Endothelial cell of umbilical vein (primary cell): ENCODE measurements around the gene DACT1. TPM values are rescaled to one million over a fixed set of nuclear protein-coding genes. Genes with fewer than 3 reads are reported as not detected.

ENCODE experiments used
- BruUV-seq: library from RNA; stranded (reverse); fragments of 400-500 nt; replicated peaks from 2 replicates; lab custom pipeline; 2021; lab: Mats Ljungman, UMichigan
- CTCF ChIA-PET: fragments of 300-600, 350-600 bp; sonication (Branson Sonifier 250); formaldehyde crosslinking; loops from one replicate; lab custom pipeline; 2021; ENCODE audit warnings: antibody characterized with exemption, inconsistent platforms; lab: Charles Lee
- POLR2A ChIA-PET: fragments of 300-600, 350-600 bp; sonication (Branson Sonifier 250); formaldehyde crosslinking; loops from one replicate; lab custom pipeline; 2021; ENCODE audit warnings: antibody characterized with exemption, inconsistent platforms; lab: Charles Lee
- DNase-seq: peaks from one replicate; pipeline ENCODE4 v3.0.0-alpha.2; 2011; ENCODE audit warnings: low read depth, low spot score
- FAIRE-seq: peaks from 2 replicates; lab custom pipeline; 2011; peaks lifted over from hg19 to GRCh38; lab: Jason Lieb, UNC
- H2AFZ ChIP-seq: 2 replicates; pipeline ENCODE4 v1.6.0; 2012; ENCODE audit warnings: low read depth, low read length, control low read depth, inconsistent platforms
- H3K27ac ChIP-seq: 2 replicates; pipeline ENCODE4 v1.5.1; 2011; ENCODE audit warnings: low read depth, mild to moderate bottlenecking, control low read depth, low read length, moderate library complexity; ENCODE audit not compliant: insufficient read depth
- H3K27me3 ChIP-seq, 2 experiments: 2 replicates each; pipeline versions ENCODE4 v1.6.0 to v1.6.1; 2011; ENCODE audit warnings: low read length in 2 of 2, mixed read lengths in 1 of 2; ENCODE audit not compliant: control insufficient read depth in 2 of 2, insufficient read depth in 2 of 2
- H3K36me3 ChIP-seq, 2 experiments: 2 replicates in 1 of 2; 3 replicates in 1 of 2; pipeline ENCODE4 v1.5.1; 2011; ENCODE audit warnings: low read length in 2 of 2, mild to moderate bottlenecking in 1 of 2, moderate library complexity in 1 of 2; ENCODE audit not compliant: control insufficient read depth in 2 of 2, insufficient read depth in 2 of 2; ENCODE audit errors: extremely low read depth in 1 of 2
- H3K4me1 ChIP-seq: 3 replicates; pipeline ENCODE4 v1.5.1; 2011; ENCODE audit warnings: mild to moderate bottlenecking, low read length; ENCODE audit not compliant: control insufficient read depth, insufficient read depth; ENCODE audit errors: extremely low read depth
- H3K4me2 ChIP-seq: 2 replicates; pipeline ENCODE4 v1.6.1; 2011; ENCODE audit warnings: low read length, control low read depth, mixed read lengths; ENCODE audit not compliant: insufficient read depth
- H3K4me3 ChIP-seq, 3 experiments: fragments of 200-600 bp in 1 of 3; sonication (generic), shearing (Covaris generic) in 1 of 3; replicated peaks in 1 of 3; 2 replicates each; pipeline ENCODE4 v1.5.1; 2011 to 2016; ENCODE audit warnings: control low read depth in 3 of 3, low read length in 3 of 3, mild to moderate bottlenecking in 2 of 3, inconsistent platforms in 1 of 3, low read depth in 1 of 3, moderate library complexity in 1 of 3; ENCODE audit not compliant: insufficient read depth in 1 of 3
- H3K79me2 ChIP-seq: 2 replicates; pipeline ENCODE4 v1.6.0; 2012; ENCODE audit warnings: low read length, inconsistent platforms; ENCODE audit not compliant: control insufficient read depth, insufficient read depth
- H3K9ac ChIP-seq: replicated peaks from 2 replicates; pipeline ENCODE3; 2011; ENCODE audit warnings: low read length, control low read depth; ENCODE audit not compliant: insufficient read depth; ENCODE audit errors: extremely low read depth
- H3K9me1 ChIP-seq: replicated peaks from 3 replicates; pipeline ENCODE4 v1.6.0; 2011; ENCODE audit warnings: mild to moderate bottlenecking, low read length; ENCODE audit not compliant: control insufficient read depth, insufficient read depth; ENCODE audit errors: extremely low read depth
- H3K9me3 ChIP-seq: replicated peaks from 2 replicates; pipeline ENCODE4 v1.5.1; 2012; ENCODE audit warnings: low read length, inconsistent platforms; ENCODE audit not compliant: control insufficient read depth, insufficient read depth
- H4K20me1 ChIP-seq: replicated peaks from 2 replicates; pipeline ENCODE3; 2011; ENCODE audit warnings: mild to moderate bottlenecking, low read length; ENCODE audit not compliant: control insufficient read depth, insufficient read depth; ENCODE audit errors: extremely low read depth
- CTCF ChIP-seq, 2 donors: IDR thresholded peaks; 1 replicate in 1 of 2; 2 replicates in 1 of 2; pipeline ENCODE4 v1.5.1; 2011; ENCODE audit warnings: low read length in 2 of 2, mild to moderate bottlenecking in 2 of 2, moderate library complexity in 2 of 2, control low read depth in 1 of 2, inconsistent platforms in 1 of 2, low read depth in 1 of 2; ENCODE audit not compliant: insufficient read depth in 1 of 2; ENCODE audit errors: extremely low read depth in 1 of 2
- EZH2 ChIP-seq: IDR thresholded peaks from 2 replicates; pipeline ENCODE4 v1.6.1; 2012; ENCODE audit warnings: borderline replicate concordance, low read depth, mild to moderate bottlenecking, moderate library complexity, low read length, inconsistent platforms; ENCODE audit not compliant: severe bottlenecking
- FOS ChIP-seq: IDR thresholded peaks from 2 replicates; pipeline ENCODE4 v1.6.1; 2011; ENCODE audit warnings: mild to moderate bottlenecking, low read length, moderate library complexity, borderline replicate concordance; ENCODE audit not compliant: insufficient read depth
- GATA2 ChIP-seq: IDR thresholded peaks from 2 replicates; pipeline ENCODE4 v1.7.0; 2011; ENCODE audit warnings: low read depth, mild to moderate bottlenecking, moderate library complexity, mixed read lengths, low read length; ENCODE audit not compliant: insufficient read length, insufficient read depth
- JUN ChIP-seq: IDR thresholded peaks from 2 replicates; pipeline ENCODE4 v1.6.1; 2011; ENCODE audit warnings: borderline replicate concordance, low read depth; ENCODE audit not compliant: insufficient read length, insufficient read depth
- MAX ChIP-seq: IDR thresholded peaks from 2 replicates; pipeline ENCODE4 v1.6.1; 2011; ENCODE audit not compliant: insufficient read depth, insufficient read length
- MYC ChIP-seq: IDR thresholded peaks from one replicate; pipeline ENCODE4 v1.6.1; 2011; ENCODE audit warnings: mild to moderate bottlenecking, low read depth, low read length
- POLR2A ChIP-seq: IDR thresholded peaks from 2 replicates; pipeline ENCODE4 v1.6.1; 2012; ENCODE audit warnings: low read depth, mild to moderate bottlenecking, control low read depth, low read length
- POLR2AphosphoS5 ChIP-seq: IDR thresholded peaks from 2 replicates; pipeline ENCODE4 v1.6.1; 2012; ENCODE audit warnings: low read depth, mild to moderate bottlenecking, control low read depth, low read length, moderate library complexity; ENCODE audit not compliant: insufficient read depth
- dilution Hi-C: fragments of 300-500 bp; cut with MboI; formaldehyde crosslinking; loops from one replicate; pipeline ENCODE4 v1.15.0; 2019; ENCODE audit warnings: low sequenced_read_pairs; ENCODE audit not compliant: extremely low pct_ligation_motif_present
- intact Hi-C: fragments of 100-400 bp; cut with micrococcal nuclease; formaldehyde crosslinking; loops from one replicate; pipeline ENCODE4 v1.10.0; 2022
- polyA plus RNA-seq, 4 experiments: library from polyadenylated mRNA; depleted of rRNA in 3 of 4; stranded (reverse) in 3 of 4; unstranded in 1 of 4; fragments of >200 nt; gene quantifications; 2 replicates each; pipeline versions ENCODE4 v1.2.1 to v1.2.3, GENCODE V29; 2011 to 2012; ENCODE audit warnings: missing spikeins in 1 of 4
- total RNA-seq: library from RNA; stranded (reverse); gene quantifications from 2 replicates; pipeline ENCODE4 v1.2.3, GENCODE V29; 2021

DACT1 gene
- total and polyA plus RNA-seq, 2 donors (not counting 3 experiments of a cell fraction or from before 2014, with no cell fraction given), result 0.21 to 0.27 TPM

- Histone ChIP-seq H3K4me1 (peaks cover 7% of the 10 kb centered on the region), H3K36me3 (no peaks in the 10 kb centered on the region), H3K27ac (no peak overlapping the region), H3K27me3 (peaks cover 9 to 13% of the 10 kb centered on the region in 2 experiments), H3K4me2 (no peak overlapping the region), H2AFZ (no peak overlapping the region), H3K9ac (no peak overlapping the region), H3K9me1 (no peaks in the 10 kb centered on the region), H3K79me2 (no peaks in the 10 kb centered on the region), H3K4me3 (no peak overlapping the region), H4K20me1 (no peaks in the 10 kb centered on the region), H3K9me3 (no peaks in the 10 kb centered on the region)
- FAIRE-seq (no peak), DNase-seq (no peak)
- intact Hi-C loops, result loop anchor here (5.0 to 10.0 kb wide), 2 partner anchors 301 to 479 kb away; no protein-coding TSS in a partner anchor
- dilution Hi-C loops, result no loop called here
- ChIA-PET CTCF (interaction anchor here (0.9 to 1.8 kb wide), 2 partner anchors 8 to 142 kb away, joined by 3 to 5 read pairs; no protein-coding TSS in a partner anchor), POLR2A (no interaction called here)
- no peak for TF ChIP-seq EZH2
- no peak for TF ChIP-seq POLR2A
- no peak for TF ChIP-seq POLR2AphosphoS5
- TF ChIP-seq CTCF (IDR thresholded peaks at IDR 0.05; ENCODE audit: extremely low read depth in 1 of 2, insufficient read depth in 1 of 2, low read depth in 1 of 2, low read length in 2 of 2), result no peak
- no peak for TF ChIP-seq GATA2
- no peak for TF ChIP-seq JUN
- no peak for TF ChIP-seq MYC
- TF ChIP-seq FOS, result no peak
- no peak for TF ChIP-seq MAX
- no TSS peak for BruUV-seq
Measured at GRCh38 chr14:58643366-58643765, 5.6 kb downstream of the DACT1 start.
